ENCODE measurements around the gene STAB2. TPM values are rescaled to one million over a fixed set of nuclear protein-coding genes. Genes with fewer than 3 reads are reported as not detected.

Gene STAB2
- total and polyA plus RNA-seq, 4 donors: 3.4 to 42.6 (median 16.6) TPM

DNA sequence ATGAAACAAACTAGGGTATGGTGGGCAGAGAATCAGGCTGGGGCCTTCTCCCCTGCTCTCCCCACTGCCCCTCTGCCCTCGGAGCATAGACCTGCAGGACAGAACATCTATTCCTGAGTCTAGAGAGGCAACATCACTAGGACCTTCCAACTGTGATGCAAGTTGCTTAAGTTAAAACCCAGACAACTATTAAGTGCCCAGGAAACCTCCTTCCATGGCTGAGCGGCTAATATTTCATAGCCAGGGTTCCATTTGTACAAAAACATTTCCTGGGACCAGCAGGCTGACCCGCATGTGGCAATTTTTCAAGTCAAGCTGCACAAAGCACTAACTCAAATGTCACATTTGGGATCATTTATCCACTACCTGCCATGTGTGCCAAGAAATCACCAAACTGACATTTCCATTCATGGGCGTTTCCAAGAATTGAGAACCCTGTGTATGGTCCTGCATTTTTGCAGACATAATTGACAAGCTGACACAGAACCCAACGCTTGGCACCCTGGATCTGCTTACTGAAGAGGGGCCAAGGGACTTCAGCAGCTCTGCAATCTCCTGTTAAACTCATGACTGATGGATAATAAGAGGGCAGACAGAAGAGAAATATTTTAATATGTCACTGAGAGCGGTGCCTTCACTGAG, 221.3 kb downstream of the STAB2 start:
- no peak overlapping the region for H3K4me3 ChIP-seq (ENCODE audit: low read depth in 1 of 3, low read length in 3 of 3)
- H3K9me3 ChIP-seq (ENCODE audit: control insufficient read depth in 4 of 4, low read length in 3 of 4): no peaks in the 10 kb centered on the region
- no peak for DNase-seq (ENCODE audit: low spot score)
- H3K9ac ChIP-seq (ENCODE audit: low read depth in 1 of 2, low read length in 2 of 2): no peak overlapping the region
- H3K27ac ChIP-seq (ENCODE audit: low read depth in 1 of 2, low read length in 2 of 2): no peak overlapping the region
- H3K27me3 ChIP-seq (ENCODE audit: control insufficient read depth in 4 of 4, insufficient read depth in 4 of 4, low read length in 3 of 4): no peaks in the 10 kb centered on the region
- WGBS: 96% methylated on average over 6 of the region's 6 CpGs
- TF ChIP-seq, protein P1, sequence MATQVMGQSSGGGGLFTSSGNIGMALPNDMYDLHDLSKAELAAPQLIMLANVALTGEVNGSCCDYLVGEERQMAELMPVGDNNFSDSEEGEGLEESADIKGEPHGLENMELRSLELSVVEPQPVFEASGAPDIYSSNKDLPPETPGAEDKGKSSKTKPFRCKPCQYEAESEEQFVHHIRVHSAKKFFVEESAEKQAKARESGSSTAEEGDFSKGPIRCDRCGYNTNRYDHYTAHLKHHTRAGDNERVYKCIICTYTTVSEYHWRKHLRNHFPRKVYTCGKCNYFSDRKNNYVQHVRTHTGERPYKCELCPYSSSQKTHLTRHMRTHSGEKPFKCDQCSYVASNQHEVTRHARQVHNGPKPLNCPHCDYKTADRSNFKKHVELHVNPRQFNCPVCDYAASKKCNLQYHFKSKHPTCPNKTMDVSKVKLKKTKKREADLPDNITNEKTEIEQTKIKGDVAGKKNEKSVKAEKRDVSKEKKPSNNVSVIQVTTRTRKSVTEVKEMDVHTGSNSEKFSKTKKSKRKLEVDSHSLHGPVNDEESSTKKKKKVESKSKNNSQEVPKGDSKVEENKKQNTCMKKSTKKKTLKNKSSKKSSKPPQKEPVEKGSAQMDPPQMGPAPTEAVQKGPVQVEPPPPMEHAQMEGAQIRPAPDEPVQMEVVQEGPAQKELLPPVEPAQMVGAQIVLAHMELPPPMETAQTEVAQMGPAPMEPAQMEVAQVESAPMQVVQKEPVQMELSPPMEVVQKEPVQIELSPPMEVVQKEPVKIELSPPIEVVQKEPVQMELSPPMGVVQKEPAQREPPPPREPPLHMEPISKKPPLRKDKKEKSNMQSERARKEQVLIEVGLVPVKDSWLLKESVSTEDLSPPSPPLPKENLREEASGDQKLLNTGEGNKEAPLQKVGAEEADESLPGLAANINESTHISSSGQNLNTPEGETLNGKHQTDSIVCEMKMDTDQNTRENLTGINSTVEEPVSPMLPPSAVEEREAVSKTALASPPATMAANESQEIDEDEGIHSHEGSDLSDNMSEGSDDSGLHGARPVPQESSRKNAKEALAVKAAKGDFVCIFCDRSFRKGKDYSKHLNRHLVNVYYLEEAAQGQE (IDR thresholded peaks at IDR 0.05): no peak
- no peak for TF ChIP-seq HNF4A (conservative IDR thresholded peaks at IDR 0.05)
- TF ChIP-seq RXRA (IDR thresholded peaks at IDR 0.05): no peak
- TF ChIP-seq NR2F2 (IDR thresholded peaks at IDR 0.05): no peak
- no peak for TF ChIP-seq RAD21 (IDR thresholded peaks at IDR 0.05)
- no peak for TF ChIP-seq YY1 (IDR thresholded peaks at IDR 0.05)
- TF ChIP-seq, protein P2, sequence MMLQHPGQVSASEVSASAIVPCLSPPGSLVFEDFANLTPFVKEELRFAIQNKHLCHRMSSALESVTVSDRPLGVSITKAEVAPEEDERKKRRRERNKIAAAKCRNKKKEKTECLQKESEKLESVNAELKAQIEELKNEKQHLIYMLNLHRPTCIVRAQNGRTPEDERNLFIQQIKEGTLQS (IDR thresholded peaks at IDR 0.05): no peak
- TF ChIP-seq, protein P3, sequence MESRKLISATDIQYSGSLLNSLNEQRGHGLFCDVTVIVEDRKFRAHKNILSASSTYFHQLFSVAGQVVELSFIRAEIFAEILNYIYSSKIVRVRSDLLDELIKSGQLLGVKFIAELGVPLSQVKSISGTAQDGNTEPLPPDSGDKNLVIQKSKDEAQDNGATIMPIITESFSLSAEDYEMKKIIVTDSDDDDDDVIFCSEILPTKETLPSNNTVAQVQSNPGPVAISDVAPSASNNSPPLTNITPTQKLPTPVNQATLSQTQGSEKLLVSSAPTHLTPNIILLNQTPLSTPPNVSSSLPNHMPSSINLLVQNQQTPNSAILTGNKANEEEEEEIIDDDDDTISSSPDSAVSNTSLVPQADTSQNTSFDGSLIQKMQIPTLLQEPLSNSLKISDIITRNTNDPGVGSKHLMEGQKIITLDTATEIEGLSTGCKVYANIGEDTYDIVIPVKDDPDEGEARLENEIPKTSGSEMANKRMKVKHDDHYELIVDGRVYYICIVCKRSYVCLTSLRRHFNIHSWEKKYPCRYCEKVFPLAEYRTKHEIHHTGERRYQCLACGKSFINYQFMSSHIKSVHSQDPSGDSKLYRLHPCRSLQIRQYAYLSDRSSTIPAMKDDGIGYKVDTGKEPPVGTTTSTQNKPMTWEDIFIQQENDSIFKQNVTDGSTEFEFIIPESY (IDR thresholded peaks at IDR 0.05): no peak
- TF ChIP-seq SP1 (IDR thresholded peaks at IDR 0.05): no peak
- no peak for TF ChIP-seq GABPA (IDR thresholded peaks at IDR 0.05 in 1 of 2, conservative IDR thresholded peaks at IDR 0.05 in 1 of 2)
- no peaks in the 10 kb centered on the region for H3K4me1 ChIP-seq (ENCODE audit: control insufficient read depth in 4 of 4, insufficient read depth in 4 of 4, low read length in 3 of 4)
- H3K36me3 ChIP-seq (ENCODE audit: control insufficient read depth in 4 of 4, insufficient read depth in 3 of 4, low read depth in 1 of 4, low read length in 3 of 4): peaks cover 0 to 5% (median 0%) of the 10 kb centered on the region in 4 donors

DNA sequence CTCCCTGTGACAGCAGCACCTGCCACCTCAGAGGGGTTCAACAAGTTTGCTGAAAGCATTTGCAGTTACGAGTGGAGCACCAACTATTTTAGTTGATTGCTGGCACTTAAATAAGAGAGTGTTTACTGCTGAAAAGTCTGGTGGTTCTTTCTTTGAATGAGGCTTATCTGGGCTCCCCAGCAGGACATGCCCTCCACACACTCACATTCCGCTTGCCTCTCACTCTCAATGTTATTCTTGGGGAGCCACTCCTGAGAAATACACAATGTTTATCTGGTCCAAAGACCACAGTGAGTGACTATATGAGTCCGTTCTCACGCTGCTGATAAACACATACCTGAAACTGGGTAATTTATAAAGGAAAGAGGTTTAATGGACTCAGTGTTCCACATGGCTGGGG, 222.1 kb downstream of the STAB2 start:
- TF ChIP-seq HNF4G (IDR thresholded peaks at IDR 0.05): no peak
- TF ChIP-seq FOXA1 (IDR thresholded peaks at IDR 0.05): no peak
- TF ChIP-seq HNF4A (conservative IDR thresholded peaks at IDR 0.05): no peak
- no peak for TF ChIP-seq FOXA2 (IDR thresholded peaks at IDR 0.05)
- TF ChIP-seq, protein P3 (IDR thresholded peaks at IDR 0.05): no peak
- no peak for TF ChIP-seq RXRA (IDR thresholded peaks at IDR 0.05)
- no peak for TF ChIP-seq TAF1 (conservative IDR thresholded peaks at IDR 0.05)
- no peak for TF ChIP-seq EGR1 (IDR thresholded peaks at IDR 0.05; ENCODE audit: low read depth in 2 of 2)
- TF ChIP-seq, protein P1 (IDR thresholded peaks at IDR 0.05): no peak
- TF ChIP-seq YY1 (IDR thresholded peaks at IDR 0.05): no peak
- TF ChIP-seq RAD21 (IDR thresholded peaks at IDR 0.05): no peak
- no peak for TF ChIP-seq JUND (IDR thresholded peaks at IDR 0.05)
- no peak for TF ChIP-seq GABPA (IDR thresholded peaks at IDR 0.05 in 1 of 2, conservative IDR thresholded peaks at IDR 0.05 in 1 of 2)
- TF ChIP-seq, protein P4, sequence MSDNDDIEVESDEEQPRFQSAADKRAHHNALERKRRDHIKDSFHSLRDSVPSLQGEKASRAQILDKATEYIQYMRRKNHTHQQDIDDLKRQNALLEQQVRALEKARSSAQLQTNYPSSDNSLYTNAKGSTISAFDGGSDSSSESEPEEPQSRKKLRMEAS (IDR thresholded peaks at IDR 0.05): no peak
- TF ChIP-seq SP1 (IDR thresholded peaks at IDR 0.05): no peak
- Histone ChIP-seq H3K9me3 (ENCODE audit: control insufficient read depth in 4 of 4, low read length in 3 of 4) (no peaks in the 10 kb centered on the region), H3K27me3 (ENCODE audit: control insufficient read depth in 4 of 4, insufficient read depth in 4 of 4, low read length in 3 of 4) (no peaks in the 10 kb centered on the region), H3K4me1 (ENCODE audit: control insufficient read depth in 4 of 4, insufficient read depth in 4 of 4, low read length in 3 of 4) (no peaks in the 10 kb centered on the region), H3K27ac (ENCODE audit: low read depth in 1 of 2, low read length in 2 of 2) (no peak overlapping the region), H3K4me3 (ENCODE audit: low read depth in 1 of 3, low read length in 3 of 3) (no peak overlapping the region), H3K36me3 (ENCODE audit: control insufficient read depth in 4 of 4, insufficient read depth in 3 of 4, low read depth in 1 of 4, low read length in 3 of 4) (peaks cover 0 to 10% (median 2%) of the 10 kb centered on the region in 4 donors), H3K9ac (ENCODE audit: low read depth in 1 of 2, low read length in 2 of 2) (no peak overlapping the region)
- DNase-seq (ENCODE audit: low spot score): no peak
- 96% methylated on average over 4 of the region's 4 CpGs for WGBS

Measured in liver (tissue), 9 donors.